A673 (cell line): ENCODE measurements around the gene PARM1. TPM values are rescaled to one million over a fixed set of nuclear protein-coding genes. Genes with fewer than 3 reads are reported as not detected.

Experiments
- BruUV-seq: library from RNA; stranded (reverse); fragments of 400-500 nt; replicated peaks from 2 replicates; lab custom pipeline; 2021; lab: Mats Ljungman, UMichigan
- CTCF ChIA-PET: fragments of 300-600 bp; sonication (Branson Sonifier 250); formaldehyde crosslinking; loops from one replicate; lab custom pipeline; 2022; ENCODE audit warnings: antibody characterized with exemption; lab: Charles Lee
- POLR2A ChIA-PET: fragments of 300-600 bp; sonication (Branson Sonifier 250); formaldehyde crosslinking; loops from one replicate; lab custom pipeline; 2022; ENCODE audit warnings: antibody characterized with exemption; ENCODE audit not compliant: low non-redundant PET; lab: Charles Lee
- DNase-seq: peaks from one replicate; pipeline ENCODE4 v3.0.0-alpha.2; 2015; ENCODE audit warnings: low spot score
- H3K27ac ChIP-seq: fragments of 200-600 bp; sonication (generic); 2 replicates; pipeline ENCODE4 v1.5.1; 2016; ENCODE audit warnings: mixed run types, low read depth, mild to moderate bottlenecking, mixed read lengths, antibody characterized with exemption, low read length; ENCODE audit not compliant: poor library complexity, severe bottlenecking
- H3K27me3 ChIP-seq: fragments of 200-600 bp; sonication (generic); replicated peaks from 2 replicates; pipeline ENCODE4 v1.6.1; 2017; ENCODE audit warnings: mixed run types, low read depth, mild to moderate bottlenecking, mixed read lengths, antibody characterized with exemption, low read length; ENCODE audit not compliant: insufficient read depth, poor library complexity
- H3K36me3 ChIP-seq: fragments of 200-600 bp; sonication (generic); 2 replicates; pipeline ENCODE4 v1.6.1; 2016; ENCODE audit warnings: mixed run types, mild to moderate bottlenecking, mixed read lengths, antibody characterized with exemption, low read length; ENCODE audit not compliant: insufficient read depth, poor library complexity, severe bottlenecking
- H3K4me1 ChIP-seq: fragments of 200-600 bp; sonication (generic); 2 replicates; pipeline ENCODE4 v1.6.1; 2017; ENCODE audit warnings: mixed run types, mild to moderate bottlenecking, mixed read lengths, antibody characterized with exemption, low read length; ENCODE audit not compliant: insufficient read depth, poor library complexity, severe bottlenecking
- H3K4me3 ChIP-seq: fragments of 200-600 bp; sonication (generic); 2 replicates; pipeline ENCODE4 v1.5.1; 2016; ENCODE audit warnings: low read depth, mixed run types, mild to moderate bottlenecking, mixed read lengths, low read length; ENCODE audit not compliant: poor library complexity, severe bottlenecking
- H3K9me3 ChIP-seq: fragments of 200-600 bp; sonication (generic); 2 replicates; pipeline ENCODE4 v1.6.1; 2016; ENCODE audit warnings: mixed run types, low read depth, mild to moderate bottlenecking, mixed read lengths, antibody characterized with exemption, low read length; ENCODE audit not compliant: poor library complexity, severe bottlenecking
- EZH2 ChIP-seq: fragments of 200-600 bp; sonication (generic); IDR thresholded peaks from 2 replicates; pipeline ENCODE4 v1.6.1; 2017; ENCODE audit warnings: borderline replicate concordance, low read depth, mild to moderate bottlenecking, mixed read lengths, antibody characterized with exemption, low read length; ENCODE audit not compliant: poor library complexity, severe bottlenecking
- intact Hi-C: fragments of 100-400 bp; cut with micrococcal nuclease; formaldehyde crosslinking; loops from one replicate; pipeline ENCODE4 v1.10.0; 2022; ENCODE audit not compliant: unreplicated experiment
- total RNA-seq: library from RNA; stranded (reverse); gene quantifications from 2 replicates; pipeline ENCODE4 v1.2.3, GENCODE V29; 2021
- TF ChIP-seq, protein P1 (sequence below): fragments of 300-800, 200-600 bp; sonication (generic); conservative IDR thresholded peaks from 2 replicates; pipeline ENCODE4 v1.5.1; 2017; ENCODE audit warnings: low read depth, mild to moderate bottlenecking, antibody characterized with exemption, low read length, moderate library complexity, mixed read lengths

Gene PARM1
- total RNA-seq, 1 experiment from 2014 or later: 12.3 TPM

DNA sequence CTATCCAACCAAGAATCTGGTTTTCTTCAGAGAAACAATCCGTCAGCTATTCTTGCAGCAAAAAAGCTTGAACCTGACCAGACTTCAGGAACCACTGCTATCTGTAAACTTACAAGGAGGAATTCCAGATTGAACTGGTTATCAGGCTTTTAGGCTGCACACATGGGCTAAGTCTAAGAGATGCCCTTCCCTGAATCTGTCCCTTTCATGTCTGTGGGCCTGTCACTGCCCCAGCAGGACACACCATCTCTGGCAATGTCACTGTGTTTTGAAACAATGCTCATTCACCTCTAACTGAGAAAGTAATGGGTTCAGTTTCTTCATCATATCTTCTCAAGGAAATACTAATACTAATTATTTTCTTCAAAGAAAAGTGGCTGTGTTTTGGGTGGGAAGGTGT is 72.8 kb downstream of the PARM1 start:
- CTCF ChIA-PET: no interaction called here
- H3K9me3 ChIP-seq: no peaks in the 10 kb centered on the region
- H3K27ac ChIP-seq: no peak overlapping the region
- intact Hi-C loops: no loop called here
- DNase-seq: no peak
- H3K36me3 ChIP-seq: no peaks in the 10 kb centered on the region
- POLR2A ChIA-PET: no interaction called here
- BruUV-seq: no TSS peak
- no peak for TF ChIP-seq EZH2
- TF ChIP-seq, protein P1, sequence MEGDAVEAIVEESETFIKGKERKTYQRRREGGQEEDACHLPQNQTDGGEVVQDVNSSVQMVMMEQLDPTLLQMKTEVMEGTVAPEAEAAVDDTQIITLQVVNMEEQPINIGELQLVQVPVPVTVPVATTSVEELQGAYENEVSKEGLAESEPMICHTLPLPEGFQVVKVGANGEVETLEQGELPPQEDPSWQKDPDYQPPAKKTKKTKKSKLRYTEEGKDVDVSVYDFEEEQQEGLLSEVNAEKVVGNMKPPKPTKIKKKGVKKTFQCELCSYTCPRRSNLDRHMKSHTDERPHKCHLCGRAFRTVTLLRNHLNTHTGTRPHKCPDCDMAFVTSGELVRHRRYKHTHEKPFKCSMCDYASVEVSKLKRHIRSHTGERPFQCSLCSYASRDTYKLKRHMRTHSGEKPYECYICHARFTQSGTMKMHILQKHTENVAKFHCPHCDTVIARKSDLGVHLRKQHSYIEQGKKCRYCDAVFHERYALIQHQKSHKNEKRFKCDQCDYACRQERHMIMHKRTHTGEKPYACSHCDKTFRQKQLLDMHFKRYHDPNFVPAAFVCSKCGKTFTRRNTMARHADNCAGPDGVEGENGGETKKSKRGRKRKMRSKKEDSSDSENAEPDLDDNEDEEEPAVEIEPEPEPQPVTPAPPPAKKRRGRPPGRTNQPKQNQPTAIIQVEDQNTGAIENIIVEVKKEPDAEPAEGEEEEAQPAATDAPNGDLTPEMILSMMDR: no peak
- H3K27me3 ChIP-seq: no peaks in the 10 kb centered on the region
- peaks cover 8% of the 10 kb centered on the region for H3K4me1 ChIP-seq
- no peak overlapping the region for H3K4me3 ChIP-seq

DNA sequence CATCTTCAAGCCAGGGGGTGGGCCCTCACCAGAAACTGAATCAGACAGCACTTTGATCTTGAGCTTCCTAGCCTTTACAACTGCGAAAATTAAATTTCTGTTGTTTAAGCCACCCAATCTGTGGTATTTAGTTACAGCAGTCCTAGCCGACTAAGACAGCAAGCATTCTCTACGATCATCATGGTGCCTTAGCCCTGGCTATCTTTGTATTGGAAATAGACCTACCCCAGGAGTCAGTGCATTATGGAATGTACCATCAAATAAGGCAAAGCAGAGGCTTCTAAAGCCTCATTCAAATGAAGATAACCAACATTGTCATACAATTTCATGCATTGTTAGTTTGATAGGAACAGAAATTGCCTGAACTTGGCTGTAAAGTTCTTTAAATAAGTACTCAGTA is 75.0 kb downstream of the PARM1 start:
- Histone ChIP-seq H3K27me3 (no peaks in the 10 kb centered on the region), H3K4me3 (no peak overlapping the region), H3K9me3 (no peaks in the 10 kb centered on the region), H3K4me1 (peaks cover 8% of the 10 kb centered on the region), H3K36me3 (no peaks in the 10 kb centered on the region), H3K27ac (no peak overlapping the region)
- no TSS peak for BruUV-seq
- intact Hi-C loops: no loop called here
- CTCF ChIA-PET: no interaction called here
- POLR2A ChIA-PET: no interaction called here
- DNase-seq: no peak
- TF ChIP-seq EZH2: no peak
- TF ChIP-seq, protein P1: no peak

DNA sequence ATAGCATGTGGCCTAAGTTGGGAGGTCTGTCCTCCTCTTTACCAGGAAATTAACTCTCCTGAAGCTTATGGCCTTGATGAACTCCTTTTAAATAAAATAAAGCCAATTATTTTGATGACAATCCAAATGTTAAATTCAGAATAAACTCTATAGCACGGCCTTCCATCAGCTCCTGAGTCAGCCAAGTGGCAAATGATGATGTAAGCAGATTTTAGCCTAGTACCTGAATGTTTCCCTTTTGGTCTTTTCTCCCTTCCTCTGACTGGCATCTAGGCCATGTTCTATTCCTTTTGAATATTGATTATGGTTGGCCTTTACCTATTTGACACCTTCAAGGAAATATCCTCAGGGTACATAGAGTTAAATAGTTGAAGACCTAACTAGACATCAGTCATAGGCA is 76.2 kb downstream of the PARM1 start:
- TF ChIP-seq, protein P1: no peak
- no peak for TF ChIP-seq EZH2
- POLR2A ChIA-PET: no interaction called here
- H3K4me1 ChIP-seq: no peaks in the 10 kb centered on the region
- intact Hi-C loops: no loop called here
- no peaks in the 10 kb centered on the region for H3K9me3 ChIP-seq
- no peak overlapping the region for H3K4me3 ChIP-seq
- no peak for DNase-seq
- H3K27me3 ChIP-seq: no peaks in the 10 kb centered on the region
- no peak overlapping the region for H3K27ac ChIP-seq
- H3K36me3 ChIP-seq: no peaks in the 10 kb centered on the region
- BruUV-seq: no TSS peak
- CTCF ChIA-PET: no interaction called here
